ENCODE data around the gene SEPTIN6.

Gene SEPTIN6

DNA sequence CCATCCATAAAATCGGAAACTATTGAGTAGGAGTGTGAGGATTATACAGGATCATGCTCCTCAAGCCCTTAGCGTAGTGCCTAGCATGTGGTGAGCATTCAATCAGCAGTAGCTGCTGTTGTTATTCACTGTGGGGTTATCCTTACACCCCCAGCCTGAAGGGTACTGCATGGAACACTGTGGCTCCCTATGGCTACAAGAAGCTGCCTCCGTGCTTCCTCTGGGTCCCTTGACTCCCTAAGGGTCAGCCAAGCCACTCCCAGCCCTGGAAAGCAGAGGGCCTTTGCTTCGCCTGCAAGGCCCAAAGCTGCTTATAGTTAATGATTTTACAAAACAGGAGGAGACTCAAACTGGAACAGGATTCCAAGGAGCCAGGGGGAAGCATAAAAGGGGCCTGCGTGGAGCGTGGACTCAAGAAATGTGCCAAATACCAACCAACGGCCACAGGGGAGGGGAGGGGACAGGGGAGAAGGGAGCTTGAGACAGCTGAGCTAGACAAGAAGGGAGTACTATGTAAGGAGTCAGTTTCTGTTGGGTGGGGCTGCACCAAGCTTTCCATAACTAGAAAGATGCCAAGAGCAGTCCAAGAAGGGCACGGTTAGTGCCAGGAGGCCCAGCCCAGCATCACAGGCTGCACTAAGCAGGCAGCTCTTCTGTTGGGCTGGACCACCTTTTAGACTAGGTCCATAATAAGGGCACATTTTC, 15.9 kb downstream of the SEPTIN6 start:
- Histone ChIP-seq H3K4me3 (replicated peaks; ENCODE audit: insufficient read depth, low read length) (no peak overlapping the region), H3K27ac (replicated peaks) (no peak overlapping the region), H3K27me3 (ENCODE audit: insufficient read depth, poor library complexity, severe bottlenecking) (no peaks in the 10 kb centered on the region)
- no peak for DNase-seq (ENCODE audit: low read depth in 1 of 2, low spot score in 1 of 2)
- TF ChIP-seq SPI1 (IDR thresholded peaks at IDR 0.05; ENCODE audit: borderline replicate concordance, low read depth) = no peak
- TF ChIP-seq, protein P1, sequence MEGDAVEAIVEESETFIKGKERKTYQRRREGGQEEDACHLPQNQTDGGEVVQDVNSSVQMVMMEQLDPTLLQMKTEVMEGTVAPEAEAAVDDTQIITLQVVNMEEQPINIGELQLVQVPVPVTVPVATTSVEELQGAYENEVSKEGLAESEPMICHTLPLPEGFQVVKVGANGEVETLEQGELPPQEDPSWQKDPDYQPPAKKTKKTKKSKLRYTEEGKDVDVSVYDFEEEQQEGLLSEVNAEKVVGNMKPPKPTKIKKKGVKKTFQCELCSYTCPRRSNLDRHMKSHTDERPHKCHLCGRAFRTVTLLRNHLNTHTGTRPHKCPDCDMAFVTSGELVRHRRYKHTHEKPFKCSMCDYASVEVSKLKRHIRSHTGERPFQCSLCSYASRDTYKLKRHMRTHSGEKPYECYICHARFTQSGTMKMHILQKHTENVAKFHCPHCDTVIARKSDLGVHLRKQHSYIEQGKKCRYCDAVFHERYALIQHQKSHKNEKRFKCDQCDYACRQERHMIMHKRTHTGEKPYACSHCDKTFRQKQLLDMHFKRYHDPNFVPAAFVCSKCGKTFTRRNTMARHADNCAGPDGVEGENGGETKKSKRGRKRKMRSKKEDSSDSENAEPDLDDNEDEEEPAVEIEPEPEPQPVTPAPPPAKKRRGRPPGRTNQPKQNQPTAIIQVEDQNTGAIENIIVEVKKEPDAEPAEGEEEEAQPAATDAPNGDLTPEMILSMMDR (IDR thresholded peaks at IDR 0.05; ENCODE audit: insufficient read depth, low read length) = no peak
- TF ChIP-seq, protein P2, sequence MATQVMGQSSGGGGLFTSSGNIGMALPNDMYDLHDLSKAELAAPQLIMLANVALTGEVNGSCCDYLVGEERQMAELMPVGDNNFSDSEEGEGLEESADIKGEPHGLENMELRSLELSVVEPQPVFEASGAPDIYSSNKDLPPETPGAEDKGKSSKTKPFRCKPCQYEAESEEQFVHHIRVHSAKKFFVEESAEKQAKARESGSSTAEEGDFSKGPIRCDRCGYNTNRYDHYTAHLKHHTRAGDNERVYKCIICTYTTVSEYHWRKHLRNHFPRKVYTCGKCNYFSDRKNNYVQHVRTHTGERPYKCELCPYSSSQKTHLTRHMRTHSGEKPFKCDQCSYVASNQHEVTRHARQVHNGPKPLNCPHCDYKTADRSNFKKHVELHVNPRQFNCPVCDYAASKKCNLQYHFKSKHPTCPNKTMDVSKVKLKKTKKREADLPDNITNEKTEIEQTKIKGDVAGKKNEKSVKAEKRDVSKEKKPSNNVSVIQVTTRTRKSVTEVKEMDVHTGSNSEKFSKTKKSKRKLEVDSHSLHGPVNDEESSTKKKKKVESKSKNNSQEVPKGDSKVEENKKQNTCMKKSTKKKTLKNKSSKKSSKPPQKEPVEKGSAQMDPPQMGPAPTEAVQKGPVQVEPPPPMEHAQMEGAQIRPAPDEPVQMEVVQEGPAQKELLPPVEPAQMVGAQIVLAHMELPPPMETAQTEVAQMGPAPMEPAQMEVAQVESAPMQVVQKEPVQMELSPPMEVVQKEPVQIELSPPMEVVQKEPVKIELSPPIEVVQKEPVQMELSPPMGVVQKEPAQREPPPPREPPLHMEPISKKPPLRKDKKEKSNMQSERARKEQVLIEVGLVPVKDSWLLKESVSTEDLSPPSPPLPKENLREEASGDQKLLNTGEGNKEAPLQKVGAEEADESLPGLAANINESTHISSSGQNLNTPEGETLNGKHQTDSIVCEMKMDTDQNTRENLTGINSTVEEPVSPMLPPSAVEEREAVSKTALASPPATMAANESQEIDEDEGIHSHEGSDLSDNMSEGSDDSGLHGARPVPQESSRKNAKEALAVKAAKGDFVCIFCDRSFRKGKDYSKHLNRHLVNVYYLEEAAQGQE (IDR thresholded peaks at IDR 0.05; ENCODE audit: insufficient replicate concordance, low read depth) = no peak
- no peak for TF ChIP-seq POLR2AphosphoS5 (IDR thresholded peaks at IDR 0.05; ENCODE audit: low read depth)
- TF ChIP-seq GABPA (IDR thresholded peaks at IDR 0.05; ENCODE audit: low read depth) = no peak

DNA sequence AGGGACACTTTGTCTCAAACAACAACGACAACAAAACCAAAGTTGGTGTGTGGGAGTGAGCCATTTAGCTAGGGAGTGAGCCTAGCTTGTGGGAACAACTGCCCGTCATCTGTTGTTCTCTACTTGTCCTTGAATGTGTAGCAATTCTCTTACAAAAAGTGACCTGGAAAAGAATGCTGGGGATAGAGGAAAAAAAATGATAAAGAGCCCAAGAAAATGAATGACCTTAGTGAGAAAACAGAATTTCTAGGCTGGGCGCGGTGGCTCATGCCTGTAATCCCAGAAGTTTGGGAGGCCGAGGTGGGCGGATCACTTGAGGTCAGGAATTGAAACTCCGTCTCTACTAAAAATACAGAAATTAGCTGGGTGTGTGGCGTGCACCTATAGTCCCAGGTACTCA, 19.6 kb downstream of the SEPTIN6 start:
- TF ChIP-seq, protein P2 (IDR thresholded peaks at IDR 0.05; ENCODE audit: insufficient replicate concordance, low read depth) = no peak
- TF ChIP-seq, protein P1 (IDR thresholded peaks at IDR 0.05; ENCODE audit: insufficient read depth, low read length) = no peak
- TF ChIP-seq SPI1 (IDR thresholded peaks at IDR 0.05; ENCODE audit: borderline replicate concordance, low read depth) = no peak
- no peak for TF ChIP-seq POLR2AphosphoS5 (IDR thresholded peaks at IDR 0.05; ENCODE audit: low read depth)
- no peak for TF ChIP-seq GABPA (IDR thresholded peaks at IDR 0.05; ENCODE audit: low read depth)
- H3K27ac ChIP-seq (replicated peaks) = no peak overlapping the region

DNA sequence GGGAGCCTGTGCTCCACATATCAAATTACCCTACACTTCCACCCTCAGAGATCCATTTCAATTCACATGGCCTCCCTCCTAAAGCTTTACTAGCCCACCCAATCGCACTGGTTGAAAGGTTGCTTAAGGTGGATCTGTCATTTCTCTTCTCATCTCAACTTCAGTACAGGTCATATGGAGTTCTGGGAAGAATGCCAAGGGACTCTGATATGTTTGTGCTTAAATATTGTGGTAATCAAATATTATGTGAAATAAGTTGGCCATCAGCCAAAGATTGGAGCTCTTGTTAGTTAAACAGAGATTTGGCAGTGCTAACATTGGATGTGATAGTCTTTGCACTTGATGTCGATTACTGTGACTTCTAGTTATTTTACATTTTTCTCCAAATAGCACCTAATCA, 20.5 kb downstream of the SEPTIN6 start:
- no peak for DNase-seq (ENCODE audit: low read depth in 1 of 2, low spot score in 1 of 2)
- TF ChIP-seq, protein P1 (IDR thresholded peaks at IDR 0.05; ENCODE audit: insufficient read depth, low read length) = no peak
- TF ChIP-seq SPI1 (IDR thresholded peaks at IDR 0.05; ENCODE audit: borderline replicate concordance, low read depth) = no peak
- no peak for TF ChIP-seq GABPA (IDR thresholded peaks at IDR 0.05; ENCODE audit: low read depth)
- TF ChIP-seq, protein P2 (IDR thresholded peaks at IDR 0.05; ENCODE audit: insufficient replicate concordance, low read depth) = no peak
- no peak for TF ChIP-seq POLR2AphosphoS5 (IDR thresholded peaks at IDR 0.05; ENCODE audit: low read depth)
- Histone ChIP-seq H3K4me3 (replicated peaks; ENCODE audit: insufficient read depth, low read length) (no peak overlapping the region), H3K27ac (replicated peaks) (no peak overlapping the region), H3K27me3 (ENCODE audit: insufficient read depth, poor library complexity, severe bottlenecking) (no peaks in the 10 kb centered on the region)

More for the DNA sequence above, 19.6 kb downstream of the SEPTIN6 start:
- Histone ChIP-seq H3K27me3 (ENCODE audit: insufficient read depth, poor library complexity, severe bottlenecking) (no peaks in the 10 kb centered on the region), H3K4me3 (replicated peaks; ENCODE audit: insufficient read depth, low read length) (no peak overlapping the region)
- DNase-seq (ENCODE audit: low read depth in 1 of 2, low spot score in 1 of 2) = no peak

Measured in HL-60 (cell line).